H9 (cell line): ENCODE data around the gene VAV2. TPM values are rescaled to one million over a fixed set of nuclear protein-coding genes. Genes with fewer than 3 reads are reported as not detected.

ENCODE experiments used
- DNase-seq: peaks from one replicate; pipeline ENCODE4 v3.0.0-alpha.2; 2017
- H2AFZ ChIP-seq: one replicate; pipeline ENCODE4 v1.6.1; 2013; ENCODE audit warnings: mild to moderate bottlenecking, low read length, control low read depth, moderate library complexity
- H2AK5ac ChIP-seq: 2 replicates; pipeline ENCODE4 v1.6.1; 2013; ENCODE audit warnings: low read length, control low read depth, mixed read lengths; ENCODE audit not compliant: insufficient read length
- H2BK120ac ChIP-seq: one replicate; pipeline ENCODE4 v1.6.1; 2013; ENCODE audit warnings: low read depth, mild to moderate bottlenecking, low read length, control low read depth, inconsistent platforms; ENCODE audit not compliant: poor library complexity, severe bottlenecking
- H2BK12ac ChIP-seq: 2 replicates; pipeline ENCODE4 v1.6.1; 2013; ENCODE audit warnings: low read length, control low read depth, mixed read lengths, low read depth; ENCODE audit not compliant: insufficient read length
- H2BK15ac ChIP-seq: 2 replicates; pipeline ENCODE4 v1.6.1; 2013; ENCODE audit warnings: low read depth, low read length, control low read depth
- H2BK20ac ChIP-seq: one replicate; pipeline ENCODE4 v1.6.1; 2013; ENCODE audit warnings: low read depth, mild to moderate bottlenecking, low read length, control low read depth, inconsistent platforms; ENCODE audit not compliant: poor library complexity, severe bottlenecking
- H2BK5ac ChIP-seq: 2 replicates; pipeline ENCODE4 v1.6.1; 2013; ENCODE audit warnings: low read length, control low read depth, mixed read lengths; ENCODE audit not compliant: insufficient read length
- H3K14ac ChIP-seq: 2 replicates; pipeline ENCODE4 v1.6.1; 2013; ENCODE audit warnings: low read length, control low read depth; ENCODE audit not compliant: insufficient read depth
- H3K18ac ChIP-seq: 2 replicates; pipeline ENCODE4 v1.6.1; 2013; ENCODE audit warnings: low read depth, mild to moderate bottlenecking, mixed read lengths, low read length, control low read depth; ENCODE audit not compliant: insufficient read length
- H3K23ac ChIP-seq: 2 replicates; pipeline ENCODE4 v1.6.1; 2013; ENCODE audit warnings: low read length, control low read depth, mixed read lengths, low read depth; ENCODE audit not compliant: insufficient read length
- H3K23me2 ChIP-seq: 2 replicates; pipeline ENCODE4 v1.6.1; 2013; ENCODE audit warnings: low read depth, mild to moderate bottlenecking, mixed read lengths, low read length, control low read depth; ENCODE audit not compliant: insufficient read length, poor library complexity, severe bottlenecking
- H3K27ac ChIP-seq: 2 replicates; pipeline ENCODE4 v1.5.1; 2013; ENCODE audit warnings: low read length, control low read depth, mixed read lengths, low read depth; ENCODE audit not compliant: insufficient read length
- H3K27me3 ChIP-seq: 2 replicates; pipeline ENCODE4 v1.6.1; 2013; ENCODE audit warnings: low read length, control low read depth, inconsistent platforms; ENCODE audit not compliant: insufficient read depth
- H3K4ac ChIP-seq: 2 replicates; pipeline ENCODE4 v1.6.1; 2013; ENCODE audit warnings: low read depth, mild to moderate bottlenecking, control low read depth, inconsistent platforms, low read length, moderate library complexity
- H3K4me1 ChIP-seq: 2 replicates; pipeline ENCODE4 v1.6.1; 2013; ENCODE audit warnings: low read length, control low read depth, inconsistent platforms; ENCODE audit not compliant: insufficient read depth
- H3K4me2 ChIP-seq: 2 replicates; pipeline ENCODE4 v1.6.1; 2013; ENCODE audit warnings: low read length, control low read depth, mixed read lengths; ENCODE audit not compliant: insufficient read length, insufficient read depth
- H3K56ac ChIP-seq: 2 replicates; pipeline ENCODE4 v1.6.1; 2013; ENCODE audit warnings: low read depth, mild to moderate bottlenecking, mixed read lengths, low read length, control low read depth; ENCODE audit not compliant: insufficient read length
- H3K79me1 ChIP-seq: 2 replicates; pipeline ENCODE4 v1.6.1; 2013; ENCODE audit warnings: low read depth, mild to moderate bottlenecking, moderate library complexity, low read length, control low read depth, inconsistent platforms; ENCODE audit not compliant: insufficient read depth, poor library complexity, severe bottlenecking
- H3K79me2 ChIP-seq: 2 replicates; pipeline ENCODE4 v1.6.1; 2013; ENCODE audit warnings: low read length, control low read depth, inconsistent platforms; ENCODE audit not compliant: insufficient read depth
- H3K9ac ChIP-seq: 2 replicates; pipeline ENCODE4 v1.6.1; 2013; ENCODE audit warnings: low read length, control low read depth, mixed read lengths; ENCODE audit not compliant: insufficient read length; ENCODE audit errors: extremely low read depth
- H3K9me3 ChIP-seq: one replicate; pipeline ENCODE4 v1.6.1; 2013; ENCODE audit warnings: low read depth, low read length, inconsistent platforms; ENCODE audit not compliant: control insufficient read depth
- H3T11ph ChIP-seq: one replicate; pipeline ENCODE4 v1.6.1; 2013; ENCODE audit warnings: mild to moderate bottlenecking, low read length, control low read depth, inconsistent platforms
- H4K20me1 ChIP-seq: one replicate; pipeline ENCODE4 v1.6.1; 2013; ENCODE audit not compliant: control insufficient read depth, insufficient read length, insufficient read depth
- H4K5ac ChIP-seq: 2 replicates; pipeline ENCODE4 v1.6.1; 2013; ENCODE audit warnings: low read depth, mild to moderate bottlenecking, mixed read lengths, low read length, control low read depth; ENCODE audit not compliant: insufficient read length
- H4K8ac ChIP-seq: replicated peaks from 2 replicates; pipeline ENCODE4 v1.6.1; 2013; ENCODE audit warnings: low read length, control low read depth, mixed read lengths, low read depth; ENCODE audit not compliant: insufficient read length
- H4K91ac ChIP-seq: 2 replicates; pipeline ENCODE4 v1.6.1; 2013; ENCODE audit warnings: low read depth, mild to moderate bottlenecking, moderate library complexity, mixed read lengths, low read length, control low read depth; ENCODE audit not compliant: insufficient read length
- H3K27ac Mint-ChIP-seq, 3 experiments: 2 replicates in 2 of 3; 3 replicates in 1 of 3; pipeline ENCODE4 v1.8.0; 2020 to 2021; ENCODE audit warnings: mixed read lengths in 3 of 3, mild to moderate bottlenecking in 1 of 3, moderate library complexity in 1 of 3
- H3K27me3 Mint-ChIP-seq: 2 replicates; pipeline ENCODE4 v1.8.0; 2021; ENCODE audit warnings: low read depth, mild to moderate bottlenecking, moderate library complexity, mixed read lengths
- H3K36me3 Mint-ChIP-seq, 3 experiments: 2 replicates in 2 of 3; 3 replicates in 1 of 3; pipeline ENCODE4 v1.8.0; 2020 to 2021; ENCODE audit warnings: low read depth in 3 of 3, mixed read lengths in 3 of 3; ENCODE audit not compliant: insufficient read depth in 1 of 3
- H3K4me1 Mint-ChIP-seq, 2 experiments: 2 replicates each; pipeline ENCODE4 v1.8.0; 2020; ENCODE audit warnings: mixed read lengths in 2 of 2
- H3K4me3 Mint-ChIP-seq, 2 experiments: 2 replicates in 1 of 2; 3 replicates in 1 of 2; pipeline ENCODE4 v1.8.0; 2020 to 2021; ENCODE audit warnings: mild to moderate bottlenecking in 2 of 2, mixed read lengths in 2 of 2, moderate library complexity in 1 of 2
- H3K9me3 Mint-ChIP-seq, 2 experiments: 2 replicates in 1 of 2; 3 replicates in 1 of 2; pipeline ENCODE4 v1.8.0; 2020; ENCODE audit warnings: mild to moderate bottlenecking in 2 of 2, mixed read lengths in 2 of 2, moderate library complexity in 1 of 2
- WGBS: extraction: QIAGEN DNeasy Blood & Tissue Kit; methylation state at CpG from one replicate; pipeline ENCODE4 v1.1.7; 2013; ENCODE audit warnings: missing lambda C conversion rate, low lambda C conversion rate, mixed read lengths; ENCODE audit not compliant: insufficient read length; ENCODE audit errors: extremely low coverage; 5-methylcytosine and 5-hydroxymethylcytosine counted together
- total RNA-seq: library from RNA; stranded (reverse); gene quantifications from 2 replicates; pipeline ENCODE4 v1.2.1, GENCODE V29; 2021
- TF ChIP-seq, protein P1 (sequence below): fragments of 200-600 bp; sonication (generic); conservative IDR thresholded peaks from 3 replicates; pipeline ENCODE4 v1.8.0; 2021; ENCODE audit warnings: antibody characterized with exemption, mild to moderate bottlenecking

VAV2 gene
- total RNA-seq, 1 experiment from 2014 or later: 58.7 TPM

DNA sequence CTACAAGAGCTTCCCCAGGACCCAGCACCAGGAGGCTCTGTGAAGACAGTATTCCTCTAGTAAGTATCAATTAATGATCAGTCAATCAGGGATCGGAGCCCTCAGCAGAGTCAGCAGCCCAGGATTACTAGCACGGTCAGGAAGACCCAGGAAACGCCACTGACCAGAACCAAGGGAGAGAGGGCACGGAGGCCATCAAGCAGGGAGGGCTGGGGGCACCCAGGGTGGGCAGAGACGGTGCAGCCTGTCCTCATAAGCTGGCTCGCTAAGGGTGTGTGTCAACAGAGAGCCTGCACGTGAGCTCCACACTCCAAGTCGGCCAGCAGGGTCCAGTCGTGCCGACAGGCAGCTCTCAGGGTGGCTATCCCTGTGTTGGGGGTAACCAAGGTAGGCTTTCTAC, 29.0 kb downstream of the VAV2 start:
- Histone ChIP-seq H2BK20ac (no peak overlapping the region), H3K4me2 (no peak overlapping the region), H2BK120ac (no peak overlapping the region), H3K79me1 (peaks cover 19% of the 10 kb centered on the region), H3K23me2 (no peaks in the 10 kb centered on the region), H3K56ac (no peak overlapping the region), H3K18ac (peak overlapping the region; percentile 7), H3K9me3 (no peaks in the 10 kb centered on the region), H4K91ac (no peak overlapping the region), H3K79me2 (peaks cover 20% of the 10 kb centered on the region; the same call in 1 of the 2 replicates), H2BK5ac (no peak overlapping the region), H4K5ac (no peak overlapping the region), H4K8ac (no peak overlapping the region), H3K4ac (no peak overlapping the region), H4K20me1 (no peaks in the 10 kb centered on the region), H3T11ph (no peak overlapping the region), H2BK15ac (no peak overlapping the region), H3K4me1 (peaks cover 7% of the 10 kb centered on the region; the same call in 1 of the 2 replicates), H3K9ac (no peak overlapping the region), H2AK5ac (no peak overlapping the region), H3K14ac (peak overlapping the region; percentile 17; the same call in 1 of the 2 replicates), H3K27me3 (no peaks in the 10 kb centered on the region), H2AFZ (no peak overlapping the region), H3K27ac (no peak overlapping the region), H2BK12ac (no peak overlapping the region), H3K23ac (no peak overlapping the region)
- TF ChIP-seq, protein P1, sequence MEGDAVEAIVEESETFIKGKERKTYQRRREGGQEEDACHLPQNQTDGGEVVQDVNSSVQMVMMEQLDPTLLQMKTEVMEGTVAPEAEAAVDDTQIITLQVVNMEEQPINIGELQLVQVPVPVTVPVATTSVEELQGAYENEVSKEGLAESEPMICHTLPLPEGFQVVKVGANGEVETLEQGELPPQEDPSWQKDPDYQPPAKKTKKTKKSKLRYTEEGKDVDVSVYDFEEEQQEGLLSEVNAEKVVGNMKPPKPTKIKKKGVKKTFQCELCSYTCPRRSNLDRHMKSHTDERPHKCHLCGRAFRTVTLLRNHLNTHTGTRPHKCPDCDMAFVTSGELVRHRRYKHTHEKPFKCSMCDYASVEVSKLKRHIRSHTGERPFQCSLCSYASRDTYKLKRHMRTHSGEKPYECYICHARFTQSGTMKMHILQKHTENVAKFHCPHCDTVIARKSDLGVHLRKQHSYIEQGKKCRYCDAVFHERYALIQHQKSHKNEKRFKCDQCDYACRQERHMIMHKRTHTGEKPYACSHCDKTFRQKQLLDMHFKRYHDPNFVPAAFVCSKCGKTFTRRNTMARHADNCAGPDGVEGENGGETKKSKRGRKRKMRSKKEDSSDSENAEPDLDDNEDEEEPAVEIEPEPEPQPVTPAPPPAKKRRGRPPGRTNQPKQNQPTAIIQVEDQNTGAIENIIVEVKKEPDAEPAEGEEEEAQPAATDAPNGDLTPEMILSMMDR: no peak
- Mint-ChIP-seq H3K4me3 (no peak overlapping the region), H3K4me1 (peaks cover 43 to 49% of the 10 kb centered on the region in 2 experiments), H3K27me3 (no peaks in the 10 kb centered on the region), H3K9me3 (peaks cover 6 to 10% of the 10 kb centered on the region in 2 experiments; a peak in 4 of 5 replicates), H3K36me3 (peaks cover 0 to 8% (median 6%) of the 10 kb centered on the region in 3 experiments; a peak in 5 of 7 replicates), H3K27ac (peak overlapping the region in 2 of 3 experiments; percentile 40 to 90; a peak in 3 of 7 replicates)
- no peak for DNase-seq
- no CpG with 5 or more reads among the region's 10 CpGs for WGBS
